A673 (cell line): ENCODE data around the gene LDLRAD3.

ENCODE experiments used
- EZH2 ChIP-seq: fragments of 200-600 bp; sonication (generic); IDR thresholded peaks from 2 replicates; pipeline ENCODE4 v1.6.1; 2017; ENCODE audit warnings: borderline replicate concordance, low read depth, mild to moderate bottlenecking, mixed read lengths, antibody characterized with exemption, low read length; ENCODE audit not compliant: poor library complexity, severe bottlenecking
- TF ChIP-seq, protein P1 (sequence below): fragments of 300-800, 200-600 bp; sonication (generic); conservative IDR thresholded peaks from 2 replicates; pipeline ENCODE4 v1.5.1; 2017; ENCODE audit warnings: low read depth, mild to moderate bottlenecking, antibody characterized with exemption, low read length, moderate library complexity, mixed read lengths

- TF ChIP-seq, protein P1, sequence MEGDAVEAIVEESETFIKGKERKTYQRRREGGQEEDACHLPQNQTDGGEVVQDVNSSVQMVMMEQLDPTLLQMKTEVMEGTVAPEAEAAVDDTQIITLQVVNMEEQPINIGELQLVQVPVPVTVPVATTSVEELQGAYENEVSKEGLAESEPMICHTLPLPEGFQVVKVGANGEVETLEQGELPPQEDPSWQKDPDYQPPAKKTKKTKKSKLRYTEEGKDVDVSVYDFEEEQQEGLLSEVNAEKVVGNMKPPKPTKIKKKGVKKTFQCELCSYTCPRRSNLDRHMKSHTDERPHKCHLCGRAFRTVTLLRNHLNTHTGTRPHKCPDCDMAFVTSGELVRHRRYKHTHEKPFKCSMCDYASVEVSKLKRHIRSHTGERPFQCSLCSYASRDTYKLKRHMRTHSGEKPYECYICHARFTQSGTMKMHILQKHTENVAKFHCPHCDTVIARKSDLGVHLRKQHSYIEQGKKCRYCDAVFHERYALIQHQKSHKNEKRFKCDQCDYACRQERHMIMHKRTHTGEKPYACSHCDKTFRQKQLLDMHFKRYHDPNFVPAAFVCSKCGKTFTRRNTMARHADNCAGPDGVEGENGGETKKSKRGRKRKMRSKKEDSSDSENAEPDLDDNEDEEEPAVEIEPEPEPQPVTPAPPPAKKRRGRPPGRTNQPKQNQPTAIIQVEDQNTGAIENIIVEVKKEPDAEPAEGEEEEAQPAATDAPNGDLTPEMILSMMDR: peak; percentile 87
- TF ChIP-seq EZH2: no peak
Observed at GRCh38 chr11:36041988-36042611, 98.2 kb downstream of the LDLRAD3 start.
